ENCODE data around the gene TENM3.

The TENM3 gene

GRCh38 chr4:182307746-182308145 is 64.5 kb downstream of the TENM3 start:
- H3K9me3 Mint-ChIP-seq, result no peaks in the 10 kb centered on the region
- H3K36me3 Mint-ChIP-seq (ENCODE audit: low read depth), result no peaks in the 10 kb centered on the region
- H3K27ac Mint-ChIP-seq, result peak overlapping the region in 1 of 3 experiments; percentile 45
- no peak overlapping the region for H3K4me3 Mint-ChIP-seq
- no peaks in the 10 kb centered on the region for H3K27me3 Mint-ChIP-seq (ENCODE audit: low read depth)
- no peaks in the 10 kb centered on the region for H3K4me1 Mint-ChIP-seq
- TF ChIP-seq, protein P1, sequence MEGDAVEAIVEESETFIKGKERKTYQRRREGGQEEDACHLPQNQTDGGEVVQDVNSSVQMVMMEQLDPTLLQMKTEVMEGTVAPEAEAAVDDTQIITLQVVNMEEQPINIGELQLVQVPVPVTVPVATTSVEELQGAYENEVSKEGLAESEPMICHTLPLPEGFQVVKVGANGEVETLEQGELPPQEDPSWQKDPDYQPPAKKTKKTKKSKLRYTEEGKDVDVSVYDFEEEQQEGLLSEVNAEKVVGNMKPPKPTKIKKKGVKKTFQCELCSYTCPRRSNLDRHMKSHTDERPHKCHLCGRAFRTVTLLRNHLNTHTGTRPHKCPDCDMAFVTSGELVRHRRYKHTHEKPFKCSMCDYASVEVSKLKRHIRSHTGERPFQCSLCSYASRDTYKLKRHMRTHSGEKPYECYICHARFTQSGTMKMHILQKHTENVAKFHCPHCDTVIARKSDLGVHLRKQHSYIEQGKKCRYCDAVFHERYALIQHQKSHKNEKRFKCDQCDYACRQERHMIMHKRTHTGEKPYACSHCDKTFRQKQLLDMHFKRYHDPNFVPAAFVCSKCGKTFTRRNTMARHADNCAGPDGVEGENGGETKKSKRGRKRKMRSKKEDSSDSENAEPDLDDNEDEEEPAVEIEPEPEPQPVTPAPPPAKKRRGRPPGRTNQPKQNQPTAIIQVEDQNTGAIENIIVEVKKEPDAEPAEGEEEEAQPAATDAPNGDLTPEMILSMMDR (IDR thresholded peaks at IDR 0.05; ENCODE audit: unreplicated experiment in 3 of 3), result no peak

- H3K9me3 Mint-ChIP-seq, result peaks cover 9% of the 10 kb centered on the region
- no peak overlapping the region for H3K4me3 Mint-ChIP-seq
- no peaks in the 10 kb centered on the region for H3K4me1 Mint-ChIP-seq
- no peaks in the 10 kb centered on the region for H3K27me3 Mint-ChIP-seq (ENCODE audit: low read depth)
- H3K36me3 Mint-ChIP-seq (ENCODE audit: low read depth), result peaks cover 11% of the 10 kb centered on the region
- TF ChIP-seq, protein P1 (IDR thresholded peaks at IDR 0.05; ENCODE audit: unreplicated experiment in 3 of 3), result no peak
- no peak overlapping the region for H3K27ac Mint-ChIP-seq
These were observed 66.7 kb downstream of the TENM3 start for GRCh38 chr4:182309877-182310276.

GRCh38 chr4:182310316-182310715 is 67.1 kb downstream of the TENM3 start:
- Mint-ChIP-seq H3K27ac (no peak overlapping the region), H3K4me1 (no peaks in the 10 kb centered on the region), H3K27me3 (ENCODE audit: low read depth) (no peaks in the 10 kb centered on the region), H3K9me3 (peaks cover 12% of the 10 kb centered on the region), H3K4me3 (no peak overlapping the region), H3K36me3 (ENCODE audit: low read depth) (peaks cover 14% of the 10 kb centered on the region)
- TF ChIP-seq, protein P1 (IDR thresholded peaks at IDR 0.05; ENCODE audit: unreplicated experiment in 3 of 3), result no peak

GRCh38 chr4:182310962-182311361 is 67.8 kb downstream of the TENM3 start:
- Mint-ChIP-seq H3K4me3 (no peak overlapping the region), H3K4me1 (no peaks in the 10 kb centered on the region)

GRCh38 chr4:182314537-182314936 is 71.3 kb downstream of the TENM3 start:
- H3K36me3 Mint-ChIP-seq (ENCODE audit: low read depth), result peaks cover 33% of the 10 kb centered on the region
- no peak overlapping the region for H3K27ac Mint-ChIP-seq
- H3K4me1 Mint-ChIP-seq, result no peaks in the 10 kb centered on the region
- peaks cover 24% of the 10 kb centered on the region for H3K9me3 Mint-ChIP-seq
- H3K4me3 Mint-ChIP-seq, result no peak overlapping the region
- no peaks in the 10 kb centered on the region for H3K27me3 Mint-ChIP-seq (ENCODE audit: low read depth)
- TF ChIP-seq, protein P1 (IDR thresholded peaks at IDR 0.05; ENCODE audit: unreplicated experiment in 3 of 3), result no peak

More at GRCh38 chr4:182310962-182311361, 67.8 kb downstream of the TENM3 start:
- no peaks in the 10 kb centered on the region for H3K27me3 Mint-ChIP-seq (ENCODE audit: low read depth)
- no peak overlapping the region for H3K27ac Mint-ChIP-seq
- TF ChIP-seq, protein P1 (IDR thresholded peaks at IDR 0.05; ENCODE audit: unreplicated experiment in 3 of 3), result no peak
- peaks cover 21% of the 10 kb centered on the region for H3K36me3 Mint-ChIP-seq (ENCODE audit: low read depth)
- H3K9me3 Mint-ChIP-seq, result peaks cover 18% of the 10 kb centered on the region

- H3K27ac Mint-ChIP-seq, result no peak overlapping the region
- no peak overlapping the region for H3K4me3 Mint-ChIP-seq
- TF ChIP-seq, protein P1 (IDR thresholded peaks at IDR 0.05; ENCODE audit: unreplicated experiment in 3 of 3), result no peak
- H3K27me3 Mint-ChIP-seq (ENCODE audit: low read depth), result no peaks in the 10 kb centered on the region
- H3K4me1 Mint-ChIP-seq, result peaks cover 7% of the 10 kb centered on the region
- peaks cover 33% of the 10 kb centered on the region for H3K36me3 Mint-ChIP-seq (ENCODE audit: low read depth)
- peaks cover 24% of the 10 kb centered on the region for H3K9me3 Mint-ChIP-seq
These were observed 75.1 kb downstream of the TENM3 start for GRCh38 chr4:182318256-182318655.

All from nephron (organoid).